Left lobe of liver (tissue), 2 donors: ENCODE measurements around the gene PMVK. TPM values are rescaled to one million over a fixed set of nuclear protein-coding genes. Genes with fewer than 3 reads are reported as not detected.

Experiments
- ATAC-seq: fragments of 200-7000 bp; cut with Tn5 transposase; one replicate; pipeline ENCODE4 v1.9.1; 2020; ENCODE audit warnings: mild to moderate bottlenecking, moderate library complexity
- DNase-seq: peaks from one replicate; pipeline ENCODE4 v3.0.0-alpha.2; 2020; ENCODE audit warnings: low spot score
- total RNA-seq: library from RNA; stranded (reverse); gene quantifications from one replicate; pipeline ENCODE4 v1.2.1, GENCODE V29; 2021
- donor health status: DM: no; HTN: no; CAD: no; lungs with moderate emphysema.
- donor health status: DM: no; HTN: yes; CAD: no.

PMVK gene
- total RNA-seq, 1 donor from 2014 or later: 40.2 TPM

DNA sequence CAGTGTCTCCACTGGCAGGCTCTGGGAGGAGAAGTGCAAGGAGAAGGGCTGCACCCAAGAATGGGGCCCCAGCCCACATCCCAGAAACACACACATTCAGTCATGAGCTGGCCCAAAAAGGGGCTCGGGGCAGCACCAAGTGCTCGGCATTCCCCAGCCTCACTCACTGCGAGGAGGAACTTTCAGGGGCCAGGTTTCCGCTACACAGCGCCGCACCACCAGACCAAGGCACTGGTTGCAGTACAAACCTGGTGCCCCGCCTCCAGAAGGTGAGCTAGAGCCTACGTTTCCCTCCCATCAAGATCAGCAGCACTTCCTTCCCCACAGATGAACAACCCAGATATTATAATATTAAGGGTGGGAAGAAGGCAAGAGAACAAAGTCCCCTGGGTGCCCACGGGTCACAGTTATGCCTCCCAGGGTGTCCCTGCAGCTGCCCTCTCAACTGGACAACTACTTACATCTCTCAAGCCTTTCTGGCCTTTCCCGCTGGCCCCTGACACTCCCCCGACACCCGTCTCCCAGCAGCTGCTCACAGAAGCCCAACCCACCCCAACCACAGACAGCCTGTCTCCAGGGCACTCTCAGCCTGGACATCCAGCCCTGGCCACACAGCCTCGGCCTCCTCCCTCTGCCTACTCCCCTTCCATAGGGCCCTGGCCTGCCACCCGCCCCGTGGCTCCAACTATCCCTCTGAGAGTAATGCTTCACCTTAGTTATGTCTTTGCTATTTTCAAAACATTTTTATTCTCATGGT lies 15.6 kb upstream of the PMVK start:
- ATAC-seq (no peak), DNase-seq (no peak)

DNA sequence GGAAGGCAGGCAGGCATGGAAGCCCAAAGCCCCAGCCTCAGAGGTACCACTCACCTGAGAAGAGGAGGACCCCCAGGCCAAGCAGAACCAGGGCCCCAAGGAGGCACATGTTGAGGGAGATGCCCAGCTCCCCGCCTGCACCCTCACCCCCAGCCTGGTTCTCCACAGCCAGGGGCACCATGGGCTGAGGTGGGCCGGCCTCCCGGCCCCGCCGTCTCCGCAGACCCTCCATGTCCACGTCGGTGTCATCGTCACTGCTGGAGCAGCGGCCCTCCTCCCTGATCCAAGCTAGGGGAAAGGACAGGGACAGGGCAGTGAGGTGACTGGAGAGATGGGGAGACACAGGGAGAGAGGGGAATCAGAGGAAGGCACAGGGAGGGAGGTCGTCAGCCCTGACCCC lies 11.6 kb upstream of the PMVK start:
- no peak for ATAC-seq
- DNase-seq: no peak

DNA sequence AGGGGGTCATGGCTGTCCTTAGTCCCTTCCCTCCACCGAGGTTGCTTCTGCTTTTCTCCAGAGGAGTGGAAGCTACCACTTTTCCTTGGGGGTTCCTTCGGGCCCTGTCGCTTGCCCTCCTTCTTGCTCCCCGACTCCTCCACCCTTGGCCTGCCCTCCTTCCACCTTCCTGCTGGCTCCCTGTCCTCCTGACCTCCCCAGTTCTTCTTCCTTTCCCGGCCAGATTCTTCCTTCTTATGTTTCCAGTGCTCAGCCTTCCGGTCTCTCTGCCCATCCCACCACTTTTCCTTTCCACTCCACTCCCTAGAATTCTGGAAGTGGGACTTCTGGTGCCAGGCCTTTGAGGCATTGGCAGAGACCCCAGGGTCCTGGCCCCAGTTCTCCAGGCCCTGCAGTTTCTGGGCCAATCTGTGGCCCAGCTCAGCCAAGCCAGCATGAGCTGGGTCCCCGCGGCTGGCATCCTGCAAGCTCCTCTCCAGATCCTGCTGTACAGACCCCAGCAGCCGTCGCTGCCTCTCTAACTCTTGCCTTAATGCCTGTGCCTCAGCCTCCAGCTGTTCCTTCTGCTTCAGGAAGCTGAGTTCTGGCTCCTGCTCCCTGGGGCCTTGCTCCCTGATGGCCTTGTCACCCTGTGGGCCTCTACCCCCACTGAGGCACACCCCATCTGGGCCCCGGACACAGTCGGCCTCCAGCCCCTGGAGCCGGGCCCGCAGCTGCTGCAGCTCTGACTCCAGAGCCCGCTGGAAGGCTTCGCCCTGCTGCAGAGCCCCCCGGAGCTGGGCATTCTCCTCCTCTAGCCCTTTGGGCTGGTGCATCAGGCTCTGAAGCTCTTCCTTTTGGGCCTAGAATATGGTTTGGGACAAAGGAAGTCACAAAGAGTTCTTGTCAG lies 9.7 kb upstream of the PMVK start:
- ATAC-seq (no peak), DNase-seq (no peak)

DNA sequence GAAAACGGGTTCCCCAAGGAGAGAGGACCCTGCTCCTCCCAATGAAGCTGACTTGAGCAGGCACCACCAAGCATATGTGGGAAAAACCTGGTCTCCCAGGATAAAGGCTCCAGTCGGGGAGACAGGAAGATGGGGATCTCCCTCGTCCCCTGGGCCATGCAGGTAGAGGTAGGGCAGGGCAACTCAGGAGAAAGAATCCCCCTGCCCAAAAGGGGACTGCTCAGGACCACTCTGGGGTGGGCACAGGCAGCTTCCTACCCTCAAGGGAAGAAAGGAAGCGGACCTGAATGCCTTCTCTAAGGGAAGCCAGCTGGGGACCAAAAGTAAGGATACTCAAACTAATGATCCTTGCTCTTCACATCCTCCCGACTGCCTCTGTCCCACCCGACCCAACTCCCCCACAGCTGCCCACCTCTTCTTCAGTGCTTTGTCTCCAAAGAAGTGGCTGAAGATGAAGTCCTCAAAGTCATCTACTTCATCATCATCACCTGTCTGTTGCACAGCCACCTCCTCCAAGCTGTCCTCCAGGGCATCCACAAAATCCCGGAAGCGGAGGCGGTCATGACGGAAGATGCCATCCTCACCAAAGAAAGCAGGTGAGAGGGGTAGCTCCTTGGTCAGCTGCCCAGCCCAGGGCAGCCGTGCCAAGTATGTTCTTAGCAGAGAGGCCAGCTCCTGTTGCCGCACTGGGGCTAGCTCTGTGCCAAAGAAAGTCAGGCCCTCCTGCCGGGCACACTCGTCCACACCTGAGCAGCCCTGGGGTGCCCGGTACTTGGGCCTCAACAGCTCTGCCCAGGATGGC lies 8.8 kb upstream of the PMVK start:
- no peak for ATAC-seq

DNA sequence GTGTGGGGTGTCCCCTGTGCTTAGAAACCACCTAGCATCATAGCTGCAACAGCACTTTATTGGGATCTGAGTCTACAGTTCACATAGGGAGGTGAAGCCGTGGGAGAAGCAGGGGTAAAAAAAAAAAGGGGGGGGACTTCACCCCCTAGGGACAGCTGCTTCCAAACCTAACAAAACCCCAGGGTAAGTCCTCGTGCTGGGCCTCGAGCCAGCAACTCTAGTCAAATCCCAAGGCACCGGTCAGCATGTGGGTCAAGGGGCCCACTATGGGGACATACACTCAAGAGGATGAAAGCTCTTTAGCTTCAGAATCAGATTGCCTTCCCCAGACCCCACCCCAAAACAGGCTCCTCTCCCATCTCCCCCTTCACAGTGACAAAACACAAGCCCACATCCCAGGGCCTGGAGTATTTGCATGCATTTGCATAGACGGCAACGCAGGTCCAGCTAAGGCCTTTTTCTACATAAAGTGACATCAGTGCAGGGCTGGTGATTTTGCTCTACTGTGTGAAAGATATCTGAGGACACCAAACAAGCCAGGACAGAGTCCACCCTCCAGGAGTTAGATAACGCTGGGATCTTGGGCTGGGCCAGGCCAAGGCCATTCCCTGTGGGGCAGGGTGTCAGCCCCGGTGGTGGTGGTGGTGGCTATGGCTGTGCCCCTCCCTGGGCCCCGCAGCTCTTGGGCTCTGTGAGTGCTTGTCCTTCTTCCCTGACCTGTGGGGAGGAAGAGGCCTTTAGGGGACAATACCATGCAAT lies 8.1 kb upstream of the PMVK start:
- ATAC-seq: peak; percentile 82

More for the DNA sequence above, 8.8 kb upstream of the PMVK start:
- no peak for DNase-seq

DNA sequence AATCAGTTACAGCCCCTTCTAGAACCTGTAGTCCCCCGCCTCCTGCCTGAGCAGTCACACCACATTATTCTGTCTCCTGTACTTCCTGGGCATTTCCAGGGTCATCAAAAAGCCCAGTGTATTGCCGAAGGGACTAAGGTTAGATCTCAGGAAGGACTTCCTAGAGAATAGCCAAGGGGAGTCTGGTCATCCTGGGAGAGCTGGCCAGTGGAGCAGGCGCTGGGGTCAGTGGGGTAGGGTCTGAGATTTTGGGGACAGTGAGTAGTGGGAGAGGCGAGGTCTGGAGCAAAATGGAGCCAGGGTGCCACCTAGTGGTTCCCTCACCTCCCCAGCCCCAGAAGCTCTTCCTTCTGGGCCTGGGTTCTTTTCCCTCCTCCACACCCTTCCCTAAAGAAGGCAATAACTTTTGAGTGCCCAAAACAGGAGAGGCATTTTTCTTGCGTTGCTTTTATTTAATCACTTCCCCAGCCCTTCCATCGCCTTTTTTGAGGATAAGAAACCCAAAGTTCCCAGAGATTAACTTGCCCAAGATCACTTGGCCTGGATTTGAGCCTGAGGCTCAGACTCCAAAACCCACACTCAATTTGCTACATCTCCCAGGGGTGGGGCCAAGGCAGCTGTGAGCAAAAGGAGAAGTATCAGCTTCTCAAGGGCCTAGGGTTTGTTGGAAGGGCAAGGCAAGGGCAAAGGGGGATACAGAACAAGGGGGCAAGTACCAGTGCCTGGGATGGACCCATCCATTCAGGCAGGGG lies 7.3 kb upstream of the PMVK start:
- ATAC-seq: peak; percentile 62

More for the DNA sequence above, 8.1 kb upstream of the PMVK start:
- DNase-seq: peak; percentile 80

DNA sequence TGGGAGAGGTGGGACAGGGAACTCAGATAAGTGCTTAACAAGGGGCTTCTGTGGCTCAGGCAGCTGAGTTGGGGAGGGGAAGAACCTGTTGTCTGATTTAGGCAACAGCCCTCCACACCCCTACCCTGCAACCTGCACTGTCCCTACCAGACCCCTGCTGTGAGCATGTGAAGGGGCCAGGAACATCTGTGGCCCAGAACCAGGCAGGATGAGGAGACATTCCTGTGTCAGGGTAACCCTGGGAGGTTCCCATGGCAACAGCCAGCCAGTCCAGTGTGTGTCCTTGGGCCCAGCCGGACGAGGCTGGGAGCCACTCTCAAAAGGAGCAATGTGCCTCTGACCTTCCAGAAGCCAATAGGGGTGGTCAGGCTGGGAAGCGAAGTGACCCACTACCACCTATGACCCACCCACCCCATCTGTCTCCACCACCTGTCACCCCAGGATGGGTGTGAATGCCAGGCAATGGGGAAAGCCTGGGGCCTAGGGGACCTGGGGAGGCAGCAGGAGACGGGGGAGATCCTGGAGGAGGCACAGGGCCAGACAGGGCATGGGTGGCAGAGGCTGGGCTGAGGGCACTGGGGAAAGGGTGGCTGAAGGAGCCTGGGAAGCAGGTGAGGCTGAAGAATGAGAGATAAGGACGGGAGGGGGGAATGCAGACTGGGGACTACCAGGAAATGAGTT lies 5.0 kb upstream of the PMVK start:
- ATAC-seq (no peak), DNase-seq (no peak)

More for the DNA sequence above, 7.3 kb upstream of the PMVK start:
- DNase-seq: no peak

DNA sequence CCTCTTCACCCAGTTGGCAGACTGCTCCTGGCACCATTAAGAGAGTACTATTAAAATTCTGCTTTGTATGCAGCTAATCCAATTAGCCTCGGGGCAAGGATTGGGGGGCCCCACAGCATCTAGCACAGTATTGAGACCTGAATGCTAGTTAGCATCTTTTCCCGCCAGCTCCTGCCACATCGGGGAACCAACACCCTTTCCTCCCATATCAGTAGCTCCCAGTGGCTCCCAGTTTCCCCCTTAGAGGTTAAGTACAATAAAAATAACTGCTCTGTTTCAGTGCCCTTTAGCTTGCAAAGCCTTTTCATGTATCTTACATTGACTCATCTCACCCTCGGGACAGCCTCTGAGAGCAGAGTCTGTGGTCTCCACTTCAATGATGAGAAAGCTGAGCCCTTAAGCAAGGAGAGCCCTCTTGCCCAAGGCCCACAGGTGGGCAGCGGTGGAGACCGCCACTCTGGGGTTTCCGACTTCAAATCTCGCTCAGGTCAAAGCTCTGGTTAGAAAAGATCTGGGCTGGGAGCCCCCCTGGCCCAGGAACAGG lies 4.2 kb upstream of the PMVK start:
- DNase-seq (no peak), ATAC-seq (no peak)

DNA sequence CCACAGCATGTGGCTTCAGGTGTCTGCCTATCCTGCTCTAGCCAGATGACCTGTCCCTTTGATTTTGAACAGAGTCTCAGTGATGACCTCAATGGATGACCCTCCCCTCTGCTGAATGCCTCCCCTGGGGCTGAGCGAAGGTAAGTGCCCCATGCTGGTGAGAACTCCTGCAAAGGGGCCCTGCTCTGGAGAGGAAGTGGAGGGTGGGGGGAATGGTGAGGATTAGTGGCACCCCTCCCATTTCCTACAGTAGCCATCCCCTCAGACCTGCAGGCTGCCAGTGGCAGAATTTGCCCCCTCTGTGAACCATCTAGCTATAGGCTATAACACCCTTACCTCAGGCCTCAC lies 3.7 kb upstream of the PMVK start:
- no peak for DNase-seq
- no peak for ATAC-seq

DNA sequence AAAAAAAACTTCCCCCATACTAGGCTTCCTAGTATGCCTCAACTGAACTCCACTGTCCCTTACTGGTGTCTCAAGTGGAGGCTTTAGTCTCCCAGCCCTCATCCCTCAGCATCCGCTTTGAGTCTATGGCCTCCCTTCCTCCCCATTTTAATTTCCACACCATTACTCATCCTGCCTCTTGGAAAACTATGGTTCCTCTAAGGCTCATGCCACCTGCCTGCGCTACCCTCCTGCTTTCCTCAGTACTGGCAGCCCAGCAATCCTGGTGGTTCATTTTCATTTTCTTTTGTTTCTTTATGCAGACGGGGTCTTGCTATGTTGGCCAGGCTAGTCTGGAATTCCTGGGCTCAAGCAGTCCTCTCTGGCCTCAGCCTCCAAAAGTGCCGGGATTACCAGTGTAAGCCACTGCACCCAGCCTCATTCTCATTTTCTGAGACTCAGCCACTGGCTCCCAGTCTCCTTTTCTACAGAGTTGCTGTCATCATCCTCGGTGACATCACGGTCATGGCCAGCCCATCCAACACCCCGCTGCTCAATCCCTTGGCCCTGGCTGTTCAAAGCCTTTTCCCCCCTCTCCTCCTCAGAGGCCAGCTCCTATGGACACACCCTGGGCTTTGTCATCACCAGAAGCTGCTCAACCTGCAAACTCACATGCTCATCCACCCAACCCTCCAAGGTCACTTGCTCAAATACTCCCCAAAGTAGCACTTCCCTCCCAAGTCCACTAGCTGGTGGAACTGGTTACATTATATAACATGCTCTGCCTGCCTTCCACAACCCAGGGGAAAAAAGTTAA lies 2.3 kb upstream of the PMVK start:
- no peak for ATAC-seq
- no peak for DNase-seq

DNA sequence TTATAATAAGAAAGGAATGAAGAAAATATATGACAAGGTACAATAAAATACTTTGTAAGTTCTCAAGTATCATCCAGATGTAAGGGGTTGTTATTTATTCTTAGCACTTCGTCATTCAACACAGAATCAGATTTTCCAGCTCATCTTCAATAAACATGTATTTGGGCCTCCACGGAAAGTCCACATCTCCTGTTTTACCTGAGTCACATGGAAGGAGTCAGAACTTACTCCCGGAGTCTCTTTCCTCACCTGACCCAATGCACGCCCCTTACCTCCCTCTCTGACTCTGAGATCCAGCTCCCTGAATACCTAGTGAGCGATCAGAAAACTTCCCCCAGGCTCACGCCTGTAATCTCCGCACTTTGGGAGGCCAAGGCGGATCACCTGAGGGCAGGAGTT lies 1.5 kb upstream of the PMVK start:
- ATAC-seq (no peak), DNase-seq (no peak)

DNA sequence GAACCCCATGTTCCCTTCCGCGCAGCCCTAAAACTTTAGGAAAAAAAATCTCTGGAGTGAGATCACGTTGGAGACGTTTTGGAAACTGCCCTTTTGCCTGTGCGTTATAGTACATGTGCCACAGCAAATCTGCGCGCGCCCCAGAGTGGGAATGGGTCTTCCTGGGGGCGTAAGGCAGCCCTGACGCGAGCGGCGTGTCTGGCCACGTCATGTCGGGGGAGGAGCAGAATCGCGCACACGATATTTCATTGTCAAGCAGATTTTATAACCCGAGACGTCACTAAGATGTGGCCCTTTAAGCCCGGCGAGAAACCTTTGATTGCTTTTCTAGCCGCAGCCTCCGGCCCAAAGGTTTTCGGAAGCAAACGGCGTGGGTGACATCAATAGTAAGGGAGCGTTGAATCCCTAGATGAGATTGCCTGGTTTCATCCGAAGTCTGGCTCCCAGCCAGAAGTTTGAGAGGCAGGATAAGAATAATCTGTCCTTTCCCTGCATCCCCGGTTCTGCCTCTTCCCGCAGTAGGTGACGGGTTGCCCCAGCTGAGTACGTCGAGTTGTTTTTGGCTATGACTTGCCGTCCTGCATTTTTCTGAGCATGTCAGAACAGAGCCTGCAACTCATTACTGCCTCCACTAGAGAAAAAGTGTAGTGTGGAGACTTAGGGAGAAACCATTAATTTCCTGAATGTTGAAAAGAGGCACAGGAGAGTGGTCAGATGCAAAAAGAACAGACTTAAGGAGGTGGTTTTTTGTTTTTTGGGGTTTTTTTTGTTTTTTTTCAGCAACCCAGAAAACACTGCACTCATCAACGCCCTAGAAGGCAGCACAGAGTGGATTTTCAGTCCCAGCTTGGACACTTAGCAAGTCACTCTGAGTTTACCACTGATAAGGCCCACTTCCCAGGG lies 817 bp upstream of the PMVK start:
- DNase-seq: peak; percentile 90
- ATAC-seq: peak; percentile 74

DNA sequence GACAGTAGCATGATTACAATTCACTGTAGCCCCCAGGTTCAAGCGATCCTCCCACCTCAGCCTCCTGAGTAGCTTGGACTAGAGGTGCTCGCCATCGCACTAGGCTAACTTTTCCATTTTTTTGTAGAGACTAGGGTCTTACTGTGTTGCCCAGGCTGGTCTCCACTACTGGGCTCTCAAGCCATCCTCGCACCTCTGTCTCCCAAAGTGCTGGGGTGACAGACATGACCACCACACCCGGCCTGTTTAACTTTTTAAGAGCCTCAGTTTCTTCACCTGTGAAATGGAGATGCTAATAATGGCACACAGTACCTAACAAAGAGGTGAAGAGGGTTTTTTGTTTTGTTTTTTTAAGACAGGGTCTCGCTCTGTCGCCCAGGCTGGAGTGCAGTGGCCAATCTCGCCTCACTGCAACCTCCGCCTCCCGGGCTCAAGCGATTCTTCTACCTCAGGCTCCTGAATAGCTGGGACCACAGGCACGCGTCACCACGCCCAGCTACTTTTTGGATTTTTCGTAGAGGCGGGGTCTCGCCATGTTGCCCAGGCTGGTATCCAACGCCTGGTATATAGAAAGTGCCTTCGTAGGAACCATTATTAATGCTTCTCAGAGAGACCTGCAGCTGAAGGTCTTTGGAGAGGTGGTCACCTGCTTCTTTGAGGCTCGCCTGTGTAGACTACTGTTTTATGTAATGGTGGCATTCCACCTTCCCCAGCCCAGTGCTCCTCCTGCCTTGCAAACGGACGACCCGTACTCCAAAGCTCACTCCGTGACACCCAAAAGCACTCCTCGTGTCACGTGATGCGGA lies 567 bp downstream of the PMVK start:
- DNase-seq (peak; percentile 53), ATAC-seq (no peak)

DNA sequence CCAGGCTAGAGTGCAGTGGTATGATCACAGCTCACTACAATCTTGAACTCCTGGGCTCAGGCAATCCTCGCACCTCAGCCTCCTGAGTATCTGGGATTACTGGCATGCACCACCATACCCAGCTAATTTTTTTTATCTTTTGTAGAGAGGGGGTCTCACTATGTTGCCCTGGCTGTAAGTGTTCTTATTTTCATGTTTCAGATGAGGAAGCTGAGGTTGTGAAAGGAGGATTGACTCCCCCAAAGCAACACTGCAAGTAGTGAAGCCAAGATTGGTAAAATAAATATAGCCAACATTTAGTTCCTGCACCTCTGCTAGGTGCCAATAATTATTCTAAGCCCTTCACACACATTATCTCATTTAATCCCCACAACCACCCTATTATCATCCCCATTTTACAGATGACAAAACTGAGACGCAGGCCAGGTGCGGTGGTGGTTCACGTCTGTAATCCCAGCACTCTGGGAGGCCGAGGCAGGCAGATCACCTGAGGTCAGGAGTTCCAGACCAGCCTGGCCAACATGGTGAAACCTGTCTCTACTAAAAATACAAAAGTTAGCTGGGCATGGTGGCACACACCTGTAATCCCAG lies 2.1 kb downstream of the PMVK start:
- no peak for ATAC-seq
- no peak for DNase-seq

DNA sequence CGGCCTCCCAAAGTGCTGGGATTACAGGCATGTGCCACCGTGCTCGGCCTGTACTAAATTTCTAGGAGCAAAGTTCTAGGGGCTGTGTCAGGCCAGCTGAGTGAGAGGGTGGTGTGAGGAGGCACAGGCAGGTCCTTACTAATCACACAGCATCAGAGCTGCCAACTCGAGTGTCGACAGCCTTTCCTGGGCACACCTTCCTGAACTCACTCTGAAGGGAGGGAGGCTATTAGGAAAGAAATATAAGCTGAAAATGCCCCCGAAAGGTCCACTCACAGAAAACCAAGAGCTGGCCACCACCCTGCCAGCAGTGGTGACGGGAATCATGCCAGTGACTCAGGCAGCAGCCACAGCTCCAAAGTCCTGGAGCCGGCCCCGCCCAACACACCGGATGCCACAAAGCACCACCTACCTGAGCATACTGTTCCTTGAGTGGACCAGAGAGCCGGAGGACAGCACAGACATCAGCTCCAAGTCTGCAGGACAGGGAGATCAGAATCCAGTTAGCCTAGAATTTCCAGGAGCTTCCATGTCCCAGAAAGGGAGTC lies 4.5 kb downstream of the PMVK start:
- ATAC-seq: peak; percentile 69
- DNase-seq: peak; percentile 95

DNA sequence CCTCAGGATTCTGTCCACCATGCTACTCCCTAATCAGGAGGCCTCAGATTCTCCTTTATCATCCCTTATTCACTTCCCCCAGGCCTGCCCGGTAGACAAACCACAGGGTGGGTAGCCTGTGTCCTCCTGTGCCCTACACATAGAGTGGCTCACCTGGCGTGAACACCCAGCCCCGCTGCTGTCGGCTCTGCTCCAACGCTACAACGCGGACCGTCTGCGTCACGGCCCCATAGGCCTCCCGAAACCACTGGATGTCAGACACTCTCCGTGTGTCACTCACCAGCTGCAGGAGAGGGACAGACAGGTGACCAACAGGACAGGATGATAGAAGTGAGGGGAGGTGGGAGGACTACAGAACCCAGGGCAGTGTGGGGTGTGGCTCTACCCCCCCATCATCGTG lies 10.3 kb downstream of the PMVK start:
- DNase-seq (no peak), ATAC-seq (no peak)
